IMR-90 (cell line): ENCODE data around the gene ERMN. TPM values are rescaled to one million over a fixed set of nuclear protein-coding genes. Genes with fewer than 3 reads are reported as not detected.

Experiments used
- ATAC-seq: fragments of 200-7000 bp; cut with Tn5 transposase; 2 replicates; pipeline ENCODE4 v1.9.1; 2020; ENCODE audit warnings: low read depth, mild to moderate bottlenecking, moderate library complexity
- BruUV-seq: library from RNA; stranded (reverse); fragments of 400-500 nt; replicated peaks from 2 replicates; lab custom pipeline; 2021; lab: Mats Ljungman, UMichigan
- CTCF ChIA-PET: fragments of 300-600 bp; formaldehyde crosslinking; extraction: SDS; loops from one replicate; lab custom pipeline; 2021; ENCODE audit warnings: antibody characterized with exemption; lab: Yijun Ruan, JAX
- POLR2A ChIA-PET: fragments of 300-600 bp; sonication (Branson Sonifier 250); formaldehyde crosslinking; loops from one replicate; lab custom pipeline; 2022; ENCODE audit warnings: antibody characterized with exemption; ENCODE audit not compliant: unreplicated experiment; lab: Charles Lee
- DNase-seq: peaks from one replicate; pipeline ENCODE4 v3.0.0; 2013
- H2AFZ ChIP-seq: replicated peaks from 2 replicates; pipeline ENCODE3; 2013; ENCODE audit warnings: low read length, mild to moderate bottlenecking; ENCODE audit not compliant: poor library complexity
- H2AK5ac ChIP-seq: 2 replicates; pipeline ENCODE4 v1.6.1; 2013; ENCODE audit warnings: low read depth, low read length, inconsistent platforms
- H2AK9ac ChIP-seq: replicated peaks from 2 replicates; pipeline ENCODE3; 2013; ENCODE audit warnings: mild to moderate bottlenecking, low read depth, low read length, moderate library complexity; ENCODE audit not compliant: poor library complexity
- H2BK120ac ChIP-seq: 2 replicates; pipeline ENCODE4 v1.6.1; 2013; ENCODE audit warnings: low read depth, low read length, inconsistent platforms
- H2BK15ac ChIP-seq: 3 replicates; pipeline ENCODE4 v1.6.1; 2013; ENCODE audit warnings: low read depth, low read length, inconsistent platforms
- H2BK20ac ChIP-seq: 2 replicates; pipeline ENCODE4 v1.6.1; 2013; ENCODE audit warnings: low read depth, mild to moderate bottlenecking, inconsistent platforms, low read length, moderate library complexity
- H2BK5ac ChIP-seq: 2 replicates; pipeline ENCODE4 v1.6.1; 2013; ENCODE audit warnings: mild to moderate bottlenecking, low read depth, low read length, inconsistent platforms; ENCODE audit not compliant: poor library complexity, severe bottlenecking
- H3K14ac ChIP-seq: replicated peaks from 2 replicates; pipeline ENCODE4 v1.6.1; 2013; ENCODE audit warnings: low read depth, low read length, inconsistent platforms
- H3K18ac ChIP-seq: 2 replicates; pipeline ENCODE4 v1.6.1; 2013; ENCODE audit warnings: low read depth, low read length, control low read depth
- H3K23ac ChIP-seq: 2 replicates; pipeline ENCODE4 v1.6.1; 2013; ENCODE audit warnings: low read depth, low read length, inconsistent platforms
- H3K27ac ChIP-seq: 2 replicates; pipeline ENCODE4 v1.5.1; 2013; ENCODE audit warnings: mild to moderate bottlenecking, control low read depth, low read length; ENCODE audit not compliant: insufficient read depth
- H3K27me3 ChIP-seq: 2 replicates; pipeline ENCODE4 v1.6.1; 2013; ENCODE audit warnings: low read length; ENCODE audit not compliant: control insufficient read depth, insufficient read depth
- H3K36me3 ChIP-seq: 2 replicates; pipeline ENCODE4 v1.6.1; 2013; ENCODE audit warnings: low read length, mixed read lengths; ENCODE audit not compliant: control insufficient read depth, insufficient read depth
- H3K4ac ChIP-seq: 2 replicates; pipeline ENCODE4 v1.6.1; 2013; ENCODE audit warnings: low read depth, low read length, inconsistent platforms
- H3K4me1 ChIP-seq: 2 replicates; pipeline ENCODE4 v1.6.1; 2013; ENCODE audit warnings: low read length, mixed read lengths; ENCODE audit not compliant: control insufficient read depth, insufficient read depth
- H3K4me2 ChIP-seq: 2 replicates; pipeline ENCODE4 v1.6.1; 2013; ENCODE audit warnings: low read depth, mild to moderate bottlenecking, control low read depth, low read length, moderate library complexity
- H3K4me3 ChIP-seq: 2 replicates; pipeline ENCODE4 v1.5.1; 2013; ENCODE audit warnings: low read depth, mild to moderate bottlenecking, control low read depth, low read length, moderate library complexity; ENCODE audit not compliant: insufficient read depth
- H3K56ac ChIP-seq: 2 replicates; pipeline ENCODE4 v1.6.1; 2013; ENCODE audit warnings: low read length, inconsistent platforms; ENCODE audit not compliant: insufficient read depth; ENCODE audit errors: extremely low read depth
- H3K79me1 ChIP-seq, 2 experiments: 2 replicates each; pipeline ENCODE4 v1.6.1; 2013; ENCODE audit warnings: low read length in 2 of 2, inconsistent platforms in 1 of 2, low read depth in 1 of 2
- H3K9ac ChIP-seq: 2 replicates; pipeline ENCODE4 v1.6.1; 2013; ENCODE audit warnings: low read depth, low read length, control low read depth
- H3K9me1 ChIP-seq: 2 replicates; pipeline ENCODE4 v1.6.1; 2013; ENCODE audit warnings: low read length, inconsistent platforms; ENCODE audit not compliant: insufficient read depth
- H3K9me3 ChIP-seq: 2 replicates; pipeline ENCODE4 v1.6.1; 2013; ENCODE audit warnings: low read length; ENCODE audit not compliant: control insufficient read depth, insufficient read depth
- H4K20me1 ChIP-seq: 2 replicates; pipeline ENCODE4 v1.6.1; 2013; ENCODE audit warnings: low read length, inconsistent platforms; ENCODE audit not compliant: insufficient read depth
- H4K5ac ChIP-seq: 2 replicates; pipeline ENCODE4 v1.6.1; 2013; ENCODE audit warnings: mild to moderate bottlenecking, low read depth, low read length, control low read depth
- H4K8ac ChIP-seq, 2 experiments: 2 replicates each; pipeline ENCODE4 v1.6.1; 2013; ENCODE audit warnings: low read depth in 2 of 2, low read length in 2 of 2, control low read depth in 1 of 2, inconsistent platforms in 1 of 2
- H4K91ac ChIP-seq: 2 replicates; pipeline ENCODE4 v1.6.1; 2013; ENCODE audit warnings: low read depth, low read length, inconsistent platforms; ENCODE audit not compliant: insufficient read depth
- CEBPB ChIP-seq: IDR thresholded peaks from 2 replicates; pipeline ENCODE4 v1.6.1; 2012; ENCODE audit warnings: low read depth, low read length, improper control_type of control experiment
- CHD1 ChIP-seq: IDR thresholded peaks from 2 replicates; pipeline ENCODE4 v1.6.1; 2012; ENCODE audit warnings: low read depth, low read length, improper control_type of control experiment
- FOS ChIP-seq: fragments of 150-350 bp; IDR thresholded peaks from 2 replicates; pipeline ENCODE4 v1.6.1; 2016; ENCODE audit warnings: low read depth, low read length
- NFE2L2 ChIP-seq: fragments of 150-350 bp; IDR thresholded peaks from 2 replicates; pipeline ENCODE4 v1.6.1; 2016; ENCODE audit warnings: low read depth, mild to moderate bottlenecking, low read length
- RFX5 ChIP-seq: IDR thresholded peaks from 2 replicates; pipeline ENCODE4 v1.8.0; 2012; ENCODE audit warnings: low read depth, mild to moderate bottlenecking, low read length, moderate library complexity
- SMC3 ChIP-seq: fragments of 150-350 bp; IDR thresholded peaks from 2 replicates; pipeline ENCODE4 v1.6.1; 2016; ENCODE audit warnings: low read depth, mild to moderate bottlenecking, antibody characterized with exemption, low read length, moderate library complexity
- WGBS, 2 experiments: methylation state at CpG; one replicate each; pipeline versions ENCODE4 v1.1.5 to v1.1.7; 2013; ENCODE audit warnings: missing lambda C conversion rate in 2 of 2; ENCODE audit not compliant: insufficient read length in 1 of 2; ENCODE audit errors: extremely low coverage in 2 of 2; 5-methylcytosine and 5-hydroxymethylcytosine counted together
- dilution Hi-C: fragments of 300-500 bp; cut with HindIII; formaldehyde crosslinking; loops from one replicate; pipeline ENCODE4 v1.14.3; 2018; ENCODE audit warnings: low sequenced_read_pairs; ENCODE audit not compliant: unreplicated experiment
- in situ Hi-C: fragments of 300-500 bp; cut with MboI; formaldehyde crosslinking; loops from 3 replicates; pipeline ENCODE4 v1.14.3; 2019; ENCODE audit warnings: low sequenced_read_pairs, inconsistent platforms, mixed read lengths
- intact Hi-C: fragments of 100-400 bp; cut with micrococcal nuclease; formaldehyde crosslinking; loops from 2 replicates; pipeline ENCODE4 v1.10.0; 2022
- polyA plus RNA-seq, 3 experiments: library from polyadenylated mRNA; depleted of rRNA; stranded (reverse); fragments of >200 nt; gene quantifications; 2 replicates each; pipeline ENCODE4 v1.2.3, GENCODE V29; 2012; ENCODE audit warnings: low replicate concordance in 1 of 3
- total RNA-seq: library from RNA; depleted of rRNA; stranded (reverse); fragments of >200 nt; gene quantifications from 2 replicates; pipeline ENCODE4 v1.2.3, GENCODE V29; 2012

Gene ERMN
- total and polyA plus RNA-seq, 2 of the 4 experiments (the other 2 are of a cell fraction), result not detected

DNA sequence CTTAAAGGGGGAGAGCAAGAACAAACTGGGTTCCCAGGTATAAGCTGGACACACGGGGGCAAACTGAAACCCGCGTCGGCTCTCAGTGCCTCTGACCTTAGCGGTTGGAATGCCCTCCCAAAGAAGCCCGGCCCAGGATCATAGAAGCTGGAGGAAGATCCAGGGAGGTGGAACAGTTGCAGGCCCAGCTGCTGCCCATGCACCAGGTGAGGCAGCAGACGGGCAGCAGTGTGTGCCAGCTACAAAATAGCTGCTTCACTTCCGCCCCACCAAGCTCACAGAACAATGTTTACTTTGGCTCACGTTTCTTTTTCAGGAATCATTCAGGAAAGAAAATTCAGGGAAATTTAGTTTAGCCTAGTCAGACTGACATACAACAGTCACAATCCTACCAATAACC lies 3.9 kb upstream of the ERMN start:
- no peaks in the 10 kb centered on the region for H3K9me3 ChIP-seq
- TF ChIP-seq NFE2L2, result no peak
- no peak for TF ChIP-seq SMC3
- no peak for TF ChIP-seq CEBPB
- no peak for TF ChIP-seq RFX5
- TF ChIP-seq FOS, result no peak
- TF ChIP-seq CHD1, result no peak
- no peaks in the 10 kb centered on the region for H4K20me1 ChIP-seq
- no peak overlapping the region for H3K27ac ChIP-seq
- no peaks in the 10 kb centered on the region for H3K4me1 ChIP-seq
- no peaks in the 10 kb centered on the region for H3K36me3 ChIP-seq
- no peaks in the 10 kb centered on the region for H3K9me1 ChIP-seq
- dilution Hi-C loops (no loop called here), intact Hi-C loops (loop anchor here (5.0 kb wide), 1 partner anchor 263 kb away; no protein-coding TSS in a partner anchor), in situ Hi-C loops (loop anchor here (25.0 kb wide), 1 partner anchor 1942 kb away; no protein-coding TSS in a partner anchor)
- H2AK5ac ChIP-seq, result no peak overlapping the region
- no peak overlapping the region for H3K4me3 ChIP-seq
- no peak for ATAC-seq
- no peak overlapping the region for H4K8ac ChIP-seq
- H3K23ac ChIP-seq, result no peak overlapping the region
- H4K91ac ChIP-seq, result no peak overlapping the region
- 98% methylated on average over 5 of the region's 9 CpGs; no CpG with 5 or more reads in 1 of the 2 experiments for WGBS, 2 experiments
- POLR2A ChIA-PET, result no interaction called here
- no peak overlapping the region for H3K4me2 ChIP-seq
- no peak overlapping the region for H2AFZ ChIP-seq
- no peak overlapping the region for H3K9ac ChIP-seq
- no peak overlapping the region for H3K18ac ChIP-seq
- H2BK5ac ChIP-seq, result no peak overlapping the region
- H2BK120ac ChIP-seq, result no peak overlapping the region
- H3K27me3 ChIP-seq, result no peaks in the 10 kb centered on the region; the same call in 1 of the 2 replicates
- H3K14ac ChIP-seq, result no peak overlapping the region
- H3K4ac ChIP-seq, result no peak overlapping the region
- no TSS peak for BruUV-seq
- CTCF ChIA-PET, result no interaction called here
- H3K79me1 ChIP-seq, result no peaks in the 10 kb centered on the region
- DNase-seq, result no peak
- H2BK20ac ChIP-seq, result no peak overlapping the region
- H3K56ac ChIP-seq, result no peak overlapping the region
- no peak overlapping the region for H2BK15ac ChIP-seq
- H4K5ac ChIP-seq, result no peak overlapping the region
- H2AK9ac ChIP-seq, result no peak overlapping the region
